A549 (cell line): ENCODE data around the gene TRAPPC2L. TPM values are rescaled to one million over a fixed set of nuclear protein-coding genes. Genes with fewer than 3 reads are reported as not detected.

ENCODE experiments used
- ATAC-seq, 2 experiments: fragments of 200-7000 bp in 1 of 2; fragments of >200 bp in 1 of 2; cut with Nextera tagmentation in 1 of 2; cut with Tn5 transposase in 1 of 2; 3 replicates each; pipeline versions ENCODE4 v1.8.0 to v1.9.1; 2018 to 2020; ENCODE audit warnings: mild to moderate bottlenecking in 1 of 2, moderate library complexity in 1 of 2
- CTCF ChIA-PET: fragments of 300-600 bp; sonication (Branson Sonifier 250); formaldehyde crosslinking; extraction: SDS; loops from one replicate; lab custom pipeline; 2021; ENCODE audit warnings: antibody characterized with exemption, inconsistent platforms; lab: Yijun Ruan, JAX
- POLR2A ChIA-PET: fragments of 350-600 bp; formaldehyde crosslinking; extraction: SDS; loops from one replicate; lab custom pipeline; 2021; ENCODE audit warnings: antibody characterized with exemption, inconsistent platforms; lab: Yijun Ruan, JAX
- DNase-seq, 2 experiments: peaks; one replicate each; pipeline versions ENCODE4 v3.0.0 to v3.0.0-alpha.2; 2011 to 2016; ENCODE audit warnings: low read depth in 1 of 2, low spot score in 1 of 2
- FAIRE-seq: peaks from 2 replicates; lab custom pipeline; 2011; peaks lifted over from hg19 to GRCh38; lab: Jason Lieb, UNC
- H3K27ac ChIP-seq, 2 experiments: fragments of >200 bp; sonication (Bioruptor Twin); formaldehyde crosslinking; 3 replicates each; pipeline ENCODE4 v1.5.1; 2016 to 2017
- H3K4me1 ChIP-seq: fragments of >200 bp; sonication (Bioruptor Twin); formaldehyde crosslinking; 3 replicates; pipeline ENCODE4 v1.6.1; 2016
- H3K4me2 ChIP-seq: fragments of >200 bp; sonication (Bioruptor Twin); formaldehyde crosslinking; 3 replicates; pipeline ENCODE4 v1.6.1; 2016
- H3K4me3 ChIP-seq: fragments of >200 bp; sonication (Bioruptor Twin); formaldehyde crosslinking; 3 replicates; pipeline ENCODE4 v1.5.1; 2016
- H3K9me3 ChIP-seq: fragments of >200 bp; sonication (Bioruptor Twin); formaldehyde crosslinking; 3 replicates; pipeline ENCODE4 v1.6.1; 2016
- BHLHE40 ChIP-seq: IDR thresholded peaks from 2 replicates; pipeline ENCODE4 v1.6.1; 2012; ENCODE audit warnings: low read depth, low read length, inconsistent platforms
- CEBPB ChIP-seq, 2 experiments: fragments of >200 bp in 1 of 2; sonication (Bioruptor Twin) in 1 of 2; formaldehyde crosslinking in 1 of 2; IDR thresholded peaks; 2 replicates each; pipeline ENCODE4 v1.6.1; 2012 to 2016
- CHD4 ChIP-seq: fragments of 200-600 bp; sonication (generic); IDR thresholded peaks from 2 replicates; pipeline ENCODE4 v1.6.1; 2016; ENCODE audit warnings: antibody characterized with exemption, mild to moderate bottlenecking, borderline replicate concordance
- FOSL2 ChIP-seq, 2 experiments: fragments of 450-650 bp in 1 of 2; fragments of >200 bp in 1 of 2; sonication (Bioruptor Twin) in 1 of 2; formaldehyde crosslinking; IDR thresholded peaks; 2 replicates each; pipeline versions ENCODE4 v1.5.0 to v1.6.1; 2016 to 2020; ENCODE audit warnings: mild to moderate bottlenecking in 1 of 2, moderate library complexity in 1 of 2
- HEYL ChIP-seq: fragments of 250-450 bp; sonication (Bioruptor Pico); IDR thresholded peaks from 2 replicates; pipeline ENCODE4 v1.8.0; 2021; ENCODE audit warnings: mild to moderate bottlenecking, moderate library complexity
- JUN ChIP-seq, 2 experiments: fragments of >200 bp; sonication (Bioruptor Twin); formaldehyde crosslinking; IDR thresholded peaks; 2 replicates in 1 of 2; 3 replicates in 1 of 2; pipeline ENCODE4 v1.6.1; 2016 to 2017
- JUNB ChIP-seq: fragments of >200 bp; sonication (Bioruptor Twin); formaldehyde crosslinking; IDR thresholded peaks from 2 replicates; pipeline ENCODE4 v1.6.1; 2016
- KDM5A ChIP-seq: fragments of 200-600 bp; sonication (generic); IDR thresholded peaks from 2 replicates; pipeline ENCODE4 v1.6.1; 2016; ENCODE audit warnings: antibody characterized with exemption, mild to moderate bottlenecking
- MAZ ChIP-seq: fragments of 150-350 bp; IDR thresholded peaks from 2 replicates; pipeline ENCODE4 v1.6.1; 2014; ENCODE audit warnings: antibody characterized with exemption, low read depth, low read length, borderline replicate concordance
- NPAS2 ChIP-seq: fragments of 250-450 bp; sonication (Bioruptor Pico); IDR thresholded peaks from 2 replicates; pipeline ENCODE4 v1.8.0; 2022; ENCODE audit warnings: mild to moderate bottlenecking, moderate library complexity, borderline replicate concordance
- NR3C1 ChIP-seq: fragments of >200 bp; sonication (Bioruptor Twin); formaldehyde crosslinking; IDR thresholded peaks from 3 replicates; pipeline ENCODE4 v1.6.1; 2017
- POLR2A ChIP-seq: IDR thresholded peaks from 2 replicates; pipeline ENCODE4 v1.6.1; 2012; ENCODE audit warnings: mild to moderate bottlenecking, low read length
- POLR2AphosphoS2 ChIP-seq: conservative IDR thresholded peaks from 2 replicates; pipeline ENCODE4 v1.6.1; 2012; ENCODE audit warnings: low read length, improper control_type of control experiment, inconsistent platforms
- RCOR1 ChIP-seq: fragments of 150-350 bp; IDR thresholded peaks from 2 replicates; pipeline ENCODE4 v1.6.1; 2014; ENCODE audit warnings: antibody characterized with exemption, low read length, low read depth
- SREBF2 ChIP-seq: fragments of 450-650 bp; IDR thresholded peaks from 2 replicates; pipeline ENCODE4 v1.6.1; 2014; ENCODE audit warnings: mild to moderate bottlenecking, moderate library complexity
- TP53 ChIP-seq: fragments of 250-450 bp; sonication (Bioruptor Pico); IDR thresholded peaks from 2 replicates; pipeline ENCODE4 v1.5.0; 2021; ENCODE audit warnings: mild to moderate bottlenecking, moderate library complexity
- ZC3H11A ChIP-seq: fragments of 450-650 bp; IDR thresholded peaks from 2 replicates; pipeline ENCODE4 v1.6.1; 2014; ENCODE audit warnings: antibody characterized with exemption, mild to moderate bottlenecking
- ZSCAN20 ChIP-seq: fragments of 250-450 bp; sonication (Bioruptor Pico); IDR thresholded peaks from 2 replicates; pipeline ENCODE4 v1.8.0; 2022; ENCODE audit warnings: mild to moderate bottlenecking, moderate library complexity
- WGBS: methylation state at CpG from one replicate; pipeline ENCODE4 v1.1.6; 2017; ENCODE audit errors: missing lambda C conversion rate; 5-methylcytosine and 5-hydroxymethylcytosine counted together
- polyA plus RNA-seq, 4 experiments: library from polyadenylated mRNA; depleted of rRNA in 3 of 4; stranded (reverse); fragments of >200 nt; fragmentation: RNase III in 1 of 4; extraction: RNeasy Plus Mini Kit Qiagen cat#74134 plus additional on column Dnase treatment in 1 of 4; gene quantifications; 2 replicates in 3 of 4; 3 replicates in 1 of 4; pipeline ENCODE4 v1.2.3, GENCODE V29; 2011 to 2017
- TF ChIP-seq, protein P1 (sequence below): fragments of 200-600 bp; sonication (generic); IDR thresholded peaks from 2 replicates; pipeline ENCODE4 v1.6.1; 2016; ENCODE audit warnings: antibody characterized with exemption, mild to moderate bottlenecking, moderate library complexity
- TF ChIP-seq, protein P2 (sequence below): fragments of 150-350 bp; IDR thresholded peaks from 2 replicates; pipeline ENCODE4 v1.6.1; 2014; ENCODE audit warnings: low read depth, mild to moderate bottlenecking, low read length
- TF ChIP-seq, protein P3 (sequence below): IDR thresholded peaks from 2 replicates; pipeline ENCODE4 v1.6.1; 2012
- TF ChIP-seq, protein P4 (sequence below): fragments of >200 bp; sonication (Bioruptor Twin); formaldehyde crosslinking; IDR thresholded peaks from 2 replicates; pipeline ENCODE4 v1.6.1; 2016
- TF ChIP-seq, protein P5 (sequence below): fragments of 450-650 bp; IDR thresholded peaks from 2 replicates; pipeline ENCODE4 v1.6.1; 2014; ENCODE audit warnings: antibody characterized with exemption

TRAPPC2L gene
- polyA plus RNA-seq, 2 of the 4 experiments (the other 2 are of a cell fraction), result 70.3 to 80.2 TPM

DNA sequence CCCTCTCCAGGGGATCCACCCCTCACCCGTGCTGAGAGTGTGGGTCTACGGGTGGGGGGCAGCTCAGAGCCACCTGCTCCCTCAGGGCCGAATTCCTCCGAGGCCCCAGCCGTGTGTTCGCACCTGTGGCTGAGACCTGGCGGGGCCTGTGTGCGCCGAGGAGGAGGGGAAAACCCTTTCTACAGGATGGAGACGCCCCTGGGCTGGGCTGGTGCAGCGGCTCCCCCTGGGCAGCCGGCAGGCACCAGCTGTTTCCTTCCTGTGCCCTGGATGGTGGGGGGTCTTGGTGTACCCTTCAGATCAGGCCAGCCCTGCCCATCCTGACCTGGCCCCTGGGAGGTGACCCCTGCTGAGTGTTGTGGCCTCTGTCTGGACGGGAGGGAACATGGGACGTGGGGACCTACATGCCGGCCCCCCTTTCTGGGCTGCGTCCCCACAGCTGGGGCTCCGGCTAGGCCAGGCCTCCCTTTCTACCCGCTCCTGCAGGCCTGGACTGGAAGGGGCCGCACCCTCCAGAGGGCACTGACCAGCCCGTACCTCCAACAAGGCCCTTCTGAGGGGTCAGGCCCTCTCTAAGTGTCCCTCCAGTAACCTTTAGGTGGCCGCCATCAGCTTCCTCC lies 37.9 kb downstream of the TRAPPC2L start:
- H3K4me1 ChIP-seq, result no peaks in the 10 kb centered on the region
- H3K4me3 ChIP-seq, result no peak overlapping the region
- H3K9me3 ChIP-seq, result no peaks in the 10 kb centered on the region
- DNase-seq (no peak), ATAC-seq (no peak), FAIRE-seq (no peak)
- H3K4me2 ChIP-seq, result no peak overlapping the region
- TF ChIP-seq POLR2A (no peak), TP53 (CRISPR knock-in tag) (no peak), ZSCAN20 (CRISPR knock-in tag) (no peak), NPAS2 (CRISPR knock-in tag) (no peak), ZC3H11A (no peak), NR3C1 (no peak), CHD4 (no peak), POLR2AphosphoS2 (no peak), RCOR1 (no peak), SREBF2 (no peak), MAZ (no peak), JUNB (no peak), BHLHE40 (no peak), KDM5A (no peak), FOSL2 (IDR thresholded peaks at IDR 0.05) (no peak), FOSL2 (CRISPR knock-in tag; IDR thresholded peaks at IDR 0.05) (no peak)
- TF ChIP-seq, protein P1, sequence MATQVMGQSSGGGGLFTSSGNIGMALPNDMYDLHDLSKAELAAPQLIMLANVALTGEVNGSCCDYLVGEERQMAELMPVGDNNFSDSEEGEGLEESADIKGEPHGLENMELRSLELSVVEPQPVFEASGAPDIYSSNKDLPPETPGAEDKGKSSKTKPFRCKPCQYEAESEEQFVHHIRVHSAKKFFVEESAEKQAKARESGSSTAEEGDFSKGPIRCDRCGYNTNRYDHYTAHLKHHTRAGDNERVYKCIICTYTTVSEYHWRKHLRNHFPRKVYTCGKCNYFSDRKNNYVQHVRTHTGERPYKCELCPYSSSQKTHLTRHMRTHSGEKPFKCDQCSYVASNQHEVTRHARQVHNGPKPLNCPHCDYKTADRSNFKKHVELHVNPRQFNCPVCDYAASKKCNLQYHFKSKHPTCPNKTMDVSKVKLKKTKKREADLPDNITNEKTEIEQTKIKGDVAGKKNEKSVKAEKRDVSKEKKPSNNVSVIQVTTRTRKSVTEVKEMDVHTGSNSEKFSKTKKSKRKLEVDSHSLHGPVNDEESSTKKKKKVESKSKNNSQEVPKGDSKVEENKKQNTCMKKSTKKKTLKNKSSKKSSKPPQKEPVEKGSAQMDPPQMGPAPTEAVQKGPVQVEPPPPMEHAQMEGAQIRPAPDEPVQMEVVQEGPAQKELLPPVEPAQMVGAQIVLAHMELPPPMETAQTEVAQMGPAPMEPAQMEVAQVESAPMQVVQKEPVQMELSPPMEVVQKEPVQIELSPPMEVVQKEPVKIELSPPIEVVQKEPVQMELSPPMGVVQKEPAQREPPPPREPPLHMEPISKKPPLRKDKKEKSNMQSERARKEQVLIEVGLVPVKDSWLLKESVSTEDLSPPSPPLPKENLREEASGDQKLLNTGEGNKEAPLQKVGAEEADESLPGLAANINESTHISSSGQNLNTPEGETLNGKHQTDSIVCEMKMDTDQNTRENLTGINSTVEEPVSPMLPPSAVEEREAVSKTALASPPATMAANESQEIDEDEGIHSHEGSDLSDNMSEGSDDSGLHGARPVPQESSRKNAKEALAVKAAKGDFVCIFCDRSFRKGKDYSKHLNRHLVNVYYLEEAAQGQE, result no peak
- TF ChIP-seq, protein P2, sequence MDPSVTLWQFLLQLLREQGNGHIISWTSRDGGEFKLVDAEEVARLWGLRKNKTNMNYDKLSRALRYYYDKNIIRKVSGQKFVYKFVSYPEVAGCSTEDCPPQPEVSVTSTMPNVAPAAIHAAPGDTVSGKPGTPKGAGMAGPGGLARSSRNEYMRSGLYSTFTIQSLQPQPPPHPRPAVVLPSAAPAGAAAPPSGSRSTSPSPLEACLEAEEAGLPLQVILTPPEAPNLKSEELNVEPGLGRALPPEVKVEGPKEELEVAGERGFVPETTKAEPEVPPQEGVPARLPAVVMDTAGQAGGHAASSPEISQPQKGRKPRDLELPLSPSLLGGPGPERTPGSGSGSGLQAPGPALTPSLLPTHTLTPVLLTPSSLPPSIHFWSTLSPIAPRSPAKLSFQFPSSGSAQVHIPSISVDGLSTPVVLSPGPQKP, result no peak
- TF ChIP-seq, protein P3, sequence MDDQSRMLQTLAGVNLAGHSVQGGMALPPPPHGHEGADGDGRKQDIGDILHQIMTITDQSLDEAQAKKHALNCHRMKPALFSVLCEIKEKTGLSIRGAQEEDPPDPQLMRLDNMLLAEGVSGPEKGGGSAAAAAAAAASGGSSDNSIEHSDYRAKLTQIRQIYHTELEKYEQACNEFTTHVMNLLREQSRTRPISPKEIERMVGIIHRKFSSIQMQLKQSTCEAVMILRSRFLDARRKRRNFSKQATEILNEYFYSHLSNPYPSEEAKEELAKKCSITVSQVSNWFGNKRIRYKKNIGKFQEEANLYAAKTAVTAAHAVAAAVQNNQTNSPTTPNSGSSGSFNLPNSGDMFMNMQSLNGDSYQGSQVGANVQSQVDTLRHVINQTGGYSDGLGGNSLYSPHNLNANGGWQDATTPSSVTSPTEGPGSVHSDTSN, result no peak
- TF ChIP-seq, protein P4, sequence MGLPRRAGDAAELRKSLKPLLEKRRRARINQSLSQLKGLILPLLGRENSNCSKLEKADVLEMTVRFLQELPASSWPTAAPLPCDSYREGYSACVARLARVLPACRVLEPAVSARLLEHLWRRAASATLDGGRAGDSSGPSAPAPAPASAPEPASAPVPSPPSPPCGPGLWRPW, result no peak
- CTCF ChIA-PET, result no interaction called here
- H3K27ac ChIP-seq, result no peak overlapping the region
- POLR2A ChIA-PET, result no interaction called here
- 65% methylated on average over 6 of the region's 21 CpGs for WGBS

DNA sequence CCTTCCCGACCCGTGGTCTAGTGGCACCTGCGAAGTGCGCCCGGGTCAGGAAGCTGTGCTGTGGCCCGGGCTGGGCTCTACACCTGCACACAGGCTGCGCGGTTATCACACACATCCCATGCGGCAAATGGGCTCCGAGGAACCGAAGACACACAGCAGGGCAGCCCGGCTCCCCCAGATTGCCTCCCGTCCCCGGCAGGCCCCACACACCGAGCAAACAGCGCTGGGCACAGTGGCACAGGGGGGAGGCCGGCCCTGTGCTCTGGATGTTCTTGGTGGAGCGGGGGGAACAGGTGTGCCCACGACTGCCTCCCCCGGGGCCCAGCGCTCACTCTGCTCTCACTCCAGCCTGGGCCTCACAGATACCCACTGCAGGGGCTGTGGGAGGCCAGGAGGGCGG lies 38.4 kb downstream of the TRAPPC2L start:
- POLR2A ChIA-PET, result no interaction called here
- DNase-seq (no peak), FAIRE-seq (no peak), ATAC-seq (no peak)
- Histone ChIP-seq H3K9me3 (no peaks in the 10 kb centered on the region), H3K4me2 (no peak overlapping the region), H3K4me3 (no peak overlapping the region), H3K4me1 (no peaks in the 10 kb centered on the region), H3K27ac (no peak overlapping the region)
- WGBS, result 71% methylated on average over 7 of the region's 22 CpGs
- CTCF ChIA-PET, result no interaction called here
- TF ChIP-seq CEBPB (IDR thresholded peaks at IDR 0.05), result no peak
- TF ChIP-seq JUN (IDR thresholded peaks at IDR 0.05), result no peak
- no peak for TF ChIP-seq HEYL (CRISPR knock-in tag)
- TF ChIP-seq, protein P5, sequence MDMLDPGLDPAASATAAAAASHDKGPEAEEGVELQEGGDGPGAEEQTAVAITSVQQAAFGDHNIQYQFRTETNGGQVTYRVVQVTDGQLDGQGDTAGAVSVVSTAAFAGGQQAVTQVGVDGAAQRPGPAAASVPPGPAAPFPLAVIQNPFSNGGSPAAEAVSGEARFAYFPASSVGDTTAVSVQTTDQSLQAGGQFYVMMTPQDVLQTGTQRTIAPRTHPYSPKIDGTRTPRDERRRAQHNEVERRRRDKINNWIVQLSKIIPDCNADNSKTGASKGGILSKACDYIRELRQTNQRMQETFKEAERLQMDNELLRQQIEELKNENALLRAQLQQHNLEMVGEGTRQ, result no peak
- TF ChIP-seq MAZ, result no peak
